ENCODE results near the gene MCRIP2.
A peak's percentile ranks its signal among the peaks of the same experiment; 100 is the strongest.

Gene MCRIP2

GRCh38 chr16:649631-650030, 8.0 kb downstream of the MCRIP2 start:
- peak; percentile 22 for DNase-seq

GRCh38 chr16:651844-652243, 10.2 kb downstream of the MCRIP2 start:
- no peak for DNase-seq

- no peak for DNase-seq
Observed at GRCh38 chr16:652454-653305, 11.1 kb downstream of the MCRIP2 start.

GRCh38 chr16:654034-654433, 12.4 kb downstream of the MCRIP2 start:
- DNase-seq: no peak

GRCh38 chr16:657487-657886, 15.9 kb downstream of the MCRIP2 start:
- DNase-seq: no peak

- no peak for DNase-seq
Observed at GRCh38 chr16:658679-659571, 17.3 kb downstream of the MCRIP2 start.

- DNase-seq: no peak
Observed at GRCh38 chr16:659618-660017, 18.0 kb downstream of the MCRIP2 start.

- no peak for DNase-seq
Observed at GRCh38 chr16:660132-660458, 18.5 kb downstream of the MCRIP2 start.

GRCh38 chr16:660459-661183, 19.0 kb downstream of the MCRIP2 start:
- DNase-seq: peak; percentile 66

GRCh38 chr16:661184-661821, 19.7 kb downstream of the MCRIP2 start:
- DNase-seq: no peak

- no peak for DNase-seq
Observed at GRCh38 chr16:662095-662494, 20.5 kb downstream of the MCRIP2 start.

- no peak for DNase-seq
Observed at GRCh38 chr16:662597-662996, 21.0 kb downstream of the MCRIP2 start.

- no peak for DNase-seq
Observed at GRCh38 chr16:666572-666971, 24.9 kb downstream of the MCRIP2 start.

- DNase-seq: no peak
Observed at GRCh38 chr16:667113-667779, 25.6 kb downstream of the MCRIP2 start.

- peak; percentile 94 for DNase-seq
Observed at GRCh38 chr16:667780-668518, 26.3 kb downstream of the MCRIP2 start, which contains the start of gene RHOT2. RHOT2 (plus strand) TSS chr16:668132; CDS start chr16:668200, 68 bp downstream.

GRCh38 chr16:668519-669171, 27.0 kb downstream of the MCRIP2 start:
- no peak for DNase-seq

- DNase-seq: no peak
Observed at GRCh38 chr16:669666-670065, 28.0 kb downstream of the MCRIP2 start.

- no peak for DNase-seq
Observed at GRCh38 chr16:670485-671352, 29.1 kb downstream of the MCRIP2 start.

- no peak for DNase-seq
Observed at GRCh38 chr16:671353-672131, 29.9 kb downstream of the MCRIP2 start.
